ENCODE data around the gene ORM2.

- TF ChIP-seq CTCF (IDR thresholded peaks at IDR 0.05): no peak
- no peak for TF ChIP-seq POLR2A (IDR thresholded peaks at IDR 0.05)
Measured at GRCh38 chr9:114378883-114379282, 49.2 kb downstream of the ORM2 start.
